Endothelial cell of umbilical vein (primary cell): Measurements from ENCODE around the gene KLK5. TPM values are rescaled to one million over a fixed set of nuclear protein-coding genes. Genes with fewer than 3 reads are reported as not detected.

Experiments used
- BruUV-seq: library from RNA; stranded (reverse); fragments of 400-500 nt; replicated peaks from 2 replicates; lab custom pipeline; 2021; lab: Mats Ljungman, UMichigan
- CTCF ChIA-PET: fragments of 300-600, 350-600 bp; sonication (Branson Sonifier 250); formaldehyde crosslinking; loops from one replicate; lab custom pipeline; 2021; ENCODE audit warnings: antibody characterized with exemption, inconsistent platforms; lab: Charles Lee
- POLR2A ChIA-PET: fragments of 300-600, 350-600 bp; sonication (Branson Sonifier 250); formaldehyde crosslinking; loops from one replicate; lab custom pipeline; 2021; ENCODE audit warnings: antibody characterized with exemption, inconsistent platforms; lab: Charles Lee
- DNase-seq: peaks from one replicate; pipeline ENCODE4 v3.0.0-alpha.2; 2011; ENCODE audit warnings: low read depth, low spot score
- FAIRE-seq: peaks from 2 replicates; lab custom pipeline; 2011; peaks lifted over from hg19 to GRCh38; lab: Jason Lieb, UNC
- H2AFZ ChIP-seq: 2 replicates; pipeline ENCODE4 v1.6.0; 2012; ENCODE audit warnings: low read depth, low read length, control low read depth, inconsistent platforms
- H3K27ac ChIP-seq: 2 replicates; pipeline ENCODE4 v1.5.1; 2011; ENCODE audit warnings: low read depth, mild to moderate bottlenecking, control low read depth, low read length, moderate library complexity; ENCODE audit not compliant: insufficient read depth
- H3K27me3 ChIP-seq, 2 experiments: 2 replicates each; pipeline versions ENCODE4 v1.6.0 to v1.6.1; 2011; ENCODE audit warnings: low read length in 2 of 2, mixed read lengths in 1 of 2; ENCODE audit not compliant: control insufficient read depth in 2 of 2, insufficient read depth in 2 of 2
- H3K36me3 ChIP-seq, 2 experiments: 2 replicates in 1 of 2; 3 replicates in 1 of 2; pipeline ENCODE4 v1.5.1; 2011; ENCODE audit warnings: low read length in 2 of 2, mild to moderate bottlenecking in 1 of 2, moderate library complexity in 1 of 2; ENCODE audit not compliant: control insufficient read depth in 2 of 2, insufficient read depth in 2 of 2; ENCODE audit errors: extremely low read depth in 1 of 2
- H3K4me1 ChIP-seq: 3 replicates; pipeline ENCODE4 v1.5.1; 2011; ENCODE audit warnings: mild to moderate bottlenecking, low read length; ENCODE audit not compliant: control insufficient read depth, insufficient read depth; ENCODE audit errors: extremely low read depth
- H3K4me2 ChIP-seq: 2 replicates; pipeline ENCODE4 v1.6.1; 2011; ENCODE audit warnings: low read length, control low read depth, mixed read lengths; ENCODE audit not compliant: insufficient read depth
- H3K4me3 ChIP-seq, 3 experiments: fragments of 200-600 bp in 1 of 3; sonication (generic), shearing (Covaris generic) in 1 of 3; replicated peaks in 1 of 3; 2 replicates each; pipeline ENCODE4 v1.5.1; 2011 to 2016; ENCODE audit warnings: control low read depth in 3 of 3, low read length in 3 of 3, mild to moderate bottlenecking in 2 of 3, inconsistent platforms in 1 of 3, low read depth in 1 of 3, moderate library complexity in 1 of 3; ENCODE audit not compliant: insufficient read depth in 1 of 3
- H3K79me2 ChIP-seq: 2 replicates; pipeline ENCODE4 v1.6.0; 2012; ENCODE audit warnings: low read length, inconsistent platforms; ENCODE audit not compliant: control insufficient read depth, insufficient read depth
- H3K9ac ChIP-seq: replicated peaks from 2 replicates; pipeline ENCODE3; 2011; ENCODE audit warnings: low read length, control low read depth; ENCODE audit not compliant: insufficient read depth; ENCODE audit errors: extremely low read depth
- H3K9me1 ChIP-seq: replicated peaks from 3 replicates; pipeline ENCODE4 v1.6.0; 2011; ENCODE audit warnings: mild to moderate bottlenecking, low read length; ENCODE audit not compliant: control insufficient read depth, insufficient read depth; ENCODE audit errors: extremely low read depth
- H3K9me3 ChIP-seq: replicated peaks from 2 replicates; pipeline ENCODE4 v1.5.1; 2012; ENCODE audit warnings: low read length, inconsistent platforms; ENCODE audit not compliant: control insufficient read depth, insufficient read depth
- H4K20me1 ChIP-seq: replicated peaks from 2 replicates; pipeline ENCODE3; 2011; ENCODE audit warnings: mild to moderate bottlenecking, low read length; ENCODE audit not compliant: control insufficient read depth, insufficient read depth; ENCODE audit errors: extremely low read depth
- EZH2 ChIP-seq: IDR thresholded peaks from 2 replicates; pipeline ENCODE4 v1.6.1; 2012; ENCODE audit warnings: borderline replicate concordance, low read depth, mild to moderate bottlenecking, moderate library complexity, low read length, inconsistent platforms; ENCODE audit not compliant: severe bottlenecking
- FOS ChIP-seq: IDR thresholded peaks from 2 replicates; pipeline ENCODE4 v1.6.1; 2011; ENCODE audit warnings: mild to moderate bottlenecking, low read length, moderate library complexity, borderline replicate concordance; ENCODE audit not compliant: insufficient read depth
- GATA2 ChIP-seq: IDR thresholded peaks from 2 replicates; pipeline ENCODE4 v1.7.0; 2011; ENCODE audit warnings: low read depth, mild to moderate bottlenecking, moderate library complexity, mixed read lengths, low read length; ENCODE audit not compliant: insufficient read length, insufficient read depth
- JUN ChIP-seq: IDR thresholded peaks from 2 replicates; pipeline ENCODE4 v1.6.1; 2011; ENCODE audit warnings: borderline replicate concordance, low read depth; ENCODE audit not compliant: insufficient read length, insufficient read depth
- MYC ChIP-seq: IDR thresholded peaks from one replicate; pipeline ENCODE4 v1.6.1; 2011; ENCODE audit warnings: mild to moderate bottlenecking, low read depth, low read length
- POLR2A ChIP-seq: IDR thresholded peaks from 2 replicates; pipeline ENCODE4 v1.6.1; 2012; ENCODE audit warnings: low read depth, mild to moderate bottlenecking, control low read depth, low read length
- POLR2AphosphoS5 ChIP-seq: IDR thresholded peaks from 2 replicates; pipeline ENCODE4 v1.6.1; 2012; ENCODE audit warnings: low read depth, mild to moderate bottlenecking, control low read depth, low read length, moderate library complexity; ENCODE audit not compliant: insufficient read depth
- dilution Hi-C: fragments of 300-500 bp; cut with MboI; formaldehyde crosslinking; loops from one replicate; pipeline ENCODE4 v1.15.0; 2019; ENCODE audit warnings: low sequenced_read_pairs; ENCODE audit not compliant: extremely low pct_ligation_motif_present
- intact Hi-C: fragments of 100-400 bp; cut with micrococcal nuclease; formaldehyde crosslinking; loops from one replicate; pipeline ENCODE4 v1.10.0; 2022
- polyA plus RNA-seq, 4 experiments: library from polyadenylated mRNA; depleted of rRNA in 3 of 4; stranded (reverse) in 3 of 4; unstranded in 1 of 4; fragments of >200 nt; gene quantifications; 2 replicates each; pipeline versions ENCODE4 v1.2.1 to v1.2.3, GENCODE V29; 2011 to 2012; ENCODE audit warnings: missing spikeins in 1 of 4
- total RNA-seq: library from RNA; stranded (reverse); gene quantifications from 2 replicates; pipeline ENCODE4 v1.2.3, GENCODE V29; 2021
- TF ChIP-seq, protein P1 (sequence below): IDR thresholded peaks from 2 replicates; pipeline ENCODE4 v1.6.1; 2011; ENCODE audit not compliant: insufficient read depth, insufficient read length
- TF ChIP-seq, protein P2 (sequence below), 2 donors: IDR thresholded peaks; 1 replicate in 1 of 2; 2 replicates in 1 of 2; pipeline ENCODE4 v1.5.1; 2011; ENCODE audit warnings: low read length in 2 of 2, mild to moderate bottlenecking in 2 of 2, moderate library complexity in 2 of 2, control low read depth in 1 of 2, inconsistent platforms in 1 of 2, low read depth in 1 of 2; ENCODE audit not compliant: insufficient read depth in 1 of 2; ENCODE audit errors: extremely low read depth in 1 of 2

Gene KLK5
- total and polyA plus RNA-seq, 2 donors (not counting 3 experiments of a cell fraction or from before 2014, with no cell fraction given) = not detected

DNA sequence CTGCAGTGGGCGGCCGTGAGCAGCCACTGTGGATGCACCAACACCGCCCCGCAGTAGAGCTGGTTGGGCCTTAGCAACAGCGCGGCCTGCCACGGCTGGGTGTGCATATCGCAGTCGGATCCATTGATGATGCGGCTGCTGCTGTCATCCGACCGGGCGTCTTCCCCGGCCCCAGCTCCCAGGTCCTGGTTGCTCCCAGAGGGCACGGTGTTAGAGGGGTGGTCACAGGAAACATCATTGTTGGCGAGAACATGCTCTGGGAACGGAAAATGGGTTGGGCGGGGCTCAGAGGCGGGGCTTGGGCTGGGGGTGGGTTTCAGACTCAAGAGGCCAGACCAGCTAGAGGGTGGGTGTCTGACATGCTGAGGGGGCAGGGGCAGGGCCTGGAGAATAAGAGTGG is 3.0 kb downstream of the KLK5 start:
- Histone ChIP-seq H3K4me3 (no peak overlapping the region), H2AFZ (no peak overlapping the region), H3K4me1 (no peaks in the 10 kb centered on the region), H3K36me3 (no peaks in the 10 kb centered on the region), H3K27ac (no peak overlapping the region), H3K9me1 (no peaks in the 10 kb centered on the region), H3K4me2 (no peak overlapping the region), H3K9me3 (no peaks in the 10 kb centered on the region), H3K9ac (no peak overlapping the region), H3K27me3 (no peaks in the 10 kb centered on the region), H4K20me1 (no peaks in the 10 kb centered on the region), H3K79me2 (no peaks in the 10 kb centered on the region)
- no TSS peak for BruUV-seq
- intact Hi-C loops = no loop called here
- dilution Hi-C loops = no loop called here
- CTCF ChIA-PET = interaction anchor here (1.4 kb wide), 1 partner anchor 67 kb away, joined by 4 read pairs; no protein-coding TSS in a partner anchor
- TF ChIP-seq MYC (no peak), JUN (no peak), EZH2 (no peak), GATA2 (no peak), POLR2AphosphoS5 (no peak), POLR2A (no peak), FOS (no peak)
- TF ChIP-seq, protein P1, sequence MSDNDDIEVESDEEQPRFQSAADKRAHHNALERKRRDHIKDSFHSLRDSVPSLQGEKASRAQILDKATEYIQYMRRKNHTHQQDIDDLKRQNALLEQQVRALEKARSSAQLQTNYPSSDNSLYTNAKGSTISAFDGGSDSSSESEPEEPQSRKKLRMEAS = no peak
- TF ChIP-seq, protein P2, sequence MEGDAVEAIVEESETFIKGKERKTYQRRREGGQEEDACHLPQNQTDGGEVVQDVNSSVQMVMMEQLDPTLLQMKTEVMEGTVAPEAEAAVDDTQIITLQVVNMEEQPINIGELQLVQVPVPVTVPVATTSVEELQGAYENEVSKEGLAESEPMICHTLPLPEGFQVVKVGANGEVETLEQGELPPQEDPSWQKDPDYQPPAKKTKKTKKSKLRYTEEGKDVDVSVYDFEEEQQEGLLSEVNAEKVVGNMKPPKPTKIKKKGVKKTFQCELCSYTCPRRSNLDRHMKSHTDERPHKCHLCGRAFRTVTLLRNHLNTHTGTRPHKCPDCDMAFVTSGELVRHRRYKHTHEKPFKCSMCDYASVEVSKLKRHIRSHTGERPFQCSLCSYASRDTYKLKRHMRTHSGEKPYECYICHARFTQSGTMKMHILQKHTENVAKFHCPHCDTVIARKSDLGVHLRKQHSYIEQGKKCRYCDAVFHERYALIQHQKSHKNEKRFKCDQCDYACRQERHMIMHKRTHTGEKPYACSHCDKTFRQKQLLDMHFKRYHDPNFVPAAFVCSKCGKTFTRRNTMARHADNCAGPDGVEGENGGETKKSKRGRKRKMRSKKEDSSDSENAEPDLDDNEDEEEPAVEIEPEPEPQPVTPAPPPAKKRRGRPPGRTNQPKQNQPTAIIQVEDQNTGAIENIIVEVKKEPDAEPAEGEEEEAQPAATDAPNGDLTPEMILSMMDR (IDR thresholded peaks at IDR 0.05; ENCODE audit: extremely low read depth in 1 of 2, insufficient read depth in 1 of 2, low read depth in 1 of 2, low read length in 2 of 2) = no peak
- POLR2A ChIA-PET = no interaction called here
- FAIRE-seq (no peak), DNase-seq (no peak)
